HUDEP-2 (cell line): ENCODE results near the gene GGCX.
A peak's percentile ranks its signal among the peaks of the same experiment; 100 is the strongest.
"Not testable (repeated sequence)": the region's sequence is repeated elsewhere in the genome, so short reads cannot be mapped to it uniquely, and the experiment has no call there.

Experiments used
- DNase-seq, 76 experiments: peaks; one replicate each; lab custom pipeline; 2025; ENCODE audit not compliant: unreplicated experiment in 76 of 76; lab: John Stamatoyannopoulos, UW

Gene GGCX

DNA sequence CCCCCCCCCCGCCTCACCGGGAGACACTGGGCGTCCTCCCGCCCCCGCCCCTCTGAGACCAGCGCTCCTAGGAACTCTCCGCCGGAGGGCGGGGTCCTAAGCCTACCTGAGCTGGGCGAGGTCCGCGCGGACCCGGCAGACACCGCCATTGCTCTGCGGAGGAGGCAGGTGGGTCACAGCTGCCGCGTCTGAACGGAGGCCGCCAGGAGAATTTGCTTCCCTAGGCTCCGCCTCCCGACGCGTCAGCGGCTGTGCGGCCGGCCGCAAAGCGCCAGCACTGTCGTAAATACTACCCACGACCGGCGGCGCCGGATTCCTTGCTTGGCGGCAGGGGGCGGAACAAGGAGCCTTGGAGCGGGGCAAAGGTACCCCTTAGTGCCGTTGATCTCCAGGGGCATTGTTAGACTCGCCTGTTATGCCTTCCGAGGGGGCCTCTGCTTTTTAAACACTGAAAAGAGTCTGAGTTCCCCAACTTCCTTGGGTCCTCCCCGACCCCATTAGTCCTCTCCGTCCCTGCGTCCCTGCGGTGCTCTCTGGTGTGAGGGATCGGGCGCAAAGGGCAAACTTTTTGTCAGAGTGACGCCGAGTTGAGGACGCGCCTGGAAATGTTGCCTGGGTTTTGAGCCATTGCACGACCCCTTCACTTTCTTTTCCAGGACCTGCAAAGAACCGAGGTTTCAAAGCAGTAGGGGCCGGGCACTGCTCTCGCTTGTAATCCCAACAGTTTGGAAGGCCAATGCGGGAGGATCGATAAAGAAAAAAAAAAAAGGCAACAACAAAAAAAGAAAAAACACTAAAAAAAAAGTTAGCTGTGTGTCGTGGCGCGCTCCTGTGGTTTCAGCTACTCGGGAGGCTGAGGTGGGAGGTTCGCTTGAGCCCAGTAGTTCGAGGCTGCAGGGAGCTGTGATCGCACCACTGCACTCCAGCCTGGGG is at the start of gene GGCX:
GGCX (minus strand) TSS at position 214 of the 933 bp plus-strand sequence; CDS start at position 149, 65 bp downstream.
- DNase-seq = peak in 75 of 76 experiments; percentile 12 to 95 (median 87)

DNA sequence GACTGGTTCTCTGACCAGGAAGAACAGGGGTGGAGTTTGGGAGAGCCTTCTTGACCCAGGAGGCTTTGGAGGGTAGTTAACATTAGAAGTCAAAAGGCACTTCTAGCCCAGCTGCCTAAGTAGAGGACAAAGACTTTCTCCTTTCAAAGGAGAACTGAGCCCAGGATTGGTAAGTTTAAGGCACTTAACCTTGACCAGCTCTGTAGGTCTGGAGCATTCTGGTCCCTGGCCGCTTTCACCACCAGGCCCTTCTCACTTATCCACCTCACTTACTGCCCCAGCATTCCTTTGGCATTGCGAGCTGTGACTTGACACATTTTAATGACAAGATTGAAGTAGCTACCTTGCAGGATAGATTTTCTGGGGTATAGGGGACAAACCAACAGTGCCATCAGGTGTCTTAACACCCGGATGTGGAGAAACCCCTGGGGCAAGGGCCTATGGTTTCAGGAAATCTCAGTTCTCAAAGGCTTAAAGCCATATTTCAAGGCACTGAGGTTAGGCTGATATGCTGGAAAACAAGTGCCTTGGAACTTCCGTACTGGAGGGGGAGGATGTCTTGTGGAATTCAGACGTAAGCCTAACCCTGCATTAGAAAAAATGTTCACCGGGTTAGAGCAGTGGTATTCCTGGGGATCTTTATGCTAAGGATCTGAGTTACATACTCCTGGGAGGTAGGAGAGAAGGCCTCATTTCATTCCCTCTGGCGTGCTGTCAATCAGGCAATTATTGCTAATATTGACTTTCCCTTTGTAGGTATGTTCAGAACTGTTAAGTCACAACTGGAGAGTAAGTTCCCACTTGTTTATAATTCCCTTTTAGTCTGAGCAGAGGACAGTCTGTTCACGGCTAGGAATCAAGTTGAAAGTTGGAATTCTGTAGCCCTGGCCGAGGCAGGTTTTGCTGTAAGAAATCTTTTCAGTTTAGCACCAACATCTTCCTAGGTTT is 46.2 kb upstream of the GGCX start:
- no peak for DNase-seq

- DNase-seq = no peak
These were observed 44.8 kb upstream of the GGCX start for GRCh38 chr2:85606116-85606455.

- DNase-seq = no peak
These were observed 44.3 kb upstream of the GGCX start for GRCh38 chr2:85605406-85606115.

- no peak for DNase-seq
These were observed 43.5 kb upstream of the GGCX start for GRCh38 chr2:85604568-85605339.

- not testable (repeated sequence) for DNase-seq
These were observed 42.8 kb upstream of the GGCX start for GRCh38 chr2:85604133-85604444.

GRCh38 chr2:85602476-85603234 is 41.4 kb upstream of the GGCX start, which contains the start of gene TMEM150A:
TSS of gene TMEM150A (minus strand) at chr2:85602698. CDS start at chr2:85601948, 750 bp downstream.
- peak in 72 of 76 experiments; percentile 20 to 90 (median 74) for DNase-seq

DNA sequence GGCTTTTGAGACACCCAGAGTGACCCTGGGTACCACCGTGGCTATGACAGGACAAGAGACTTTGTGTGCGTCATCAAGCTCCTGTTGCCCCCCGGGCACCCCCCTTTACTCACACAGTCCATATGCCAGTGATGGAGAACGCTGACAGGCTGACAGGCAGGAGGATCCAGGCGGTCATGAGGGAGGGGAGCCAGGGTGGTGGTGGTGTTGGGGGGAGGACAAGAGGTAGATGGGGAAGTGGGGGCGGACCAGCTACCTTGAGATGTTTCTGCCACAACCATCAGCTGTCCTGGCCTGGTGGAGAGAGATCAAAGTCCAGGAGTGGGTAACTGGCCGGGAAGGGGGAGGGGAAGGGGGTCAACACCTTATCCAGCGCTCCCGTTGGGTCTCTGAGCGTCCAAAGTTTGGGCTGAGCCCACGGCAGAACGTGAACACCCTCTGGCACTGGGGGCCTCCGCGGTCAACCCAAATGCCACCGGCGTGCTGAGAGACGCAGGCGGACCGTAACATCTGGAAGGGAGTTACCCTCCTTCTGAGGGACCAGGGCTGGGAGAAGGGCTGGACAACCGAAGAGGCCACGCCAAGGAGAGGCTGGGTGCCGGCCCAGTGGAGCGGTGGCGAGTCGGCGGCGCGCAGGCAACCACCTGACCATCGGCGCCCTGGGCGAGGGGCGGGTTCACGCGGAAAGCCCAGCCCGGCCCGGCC is 40.6 kb upstream of the GGCX start:
- DNase-seq = peak in 2 of 76 experiments; percentile 58 to 59

- DNase-seq = no peak
These were observed 39.9 kb upstream of the GGCX start for GRCh38 chr2:85600951-85601770.

DNA sequence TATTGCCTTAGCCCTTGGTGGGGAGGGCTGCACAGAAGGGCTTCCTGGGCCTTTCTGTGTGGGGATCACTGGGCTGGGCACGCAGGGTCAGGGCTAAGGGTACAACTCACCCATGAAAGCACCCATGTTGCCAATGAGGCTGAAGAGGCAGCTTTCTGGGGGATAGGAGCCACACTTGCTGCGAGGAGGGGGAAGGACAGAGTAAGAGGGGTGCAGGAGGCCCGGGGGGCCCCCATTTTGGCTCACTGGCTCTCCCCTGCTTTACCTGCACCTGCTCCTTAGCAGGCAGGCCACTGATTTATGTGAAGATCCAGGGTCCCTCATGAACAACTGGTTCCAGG is 38.9 kb upstream of the GGCX start:
- DNase-seq = no peak

DNA sequence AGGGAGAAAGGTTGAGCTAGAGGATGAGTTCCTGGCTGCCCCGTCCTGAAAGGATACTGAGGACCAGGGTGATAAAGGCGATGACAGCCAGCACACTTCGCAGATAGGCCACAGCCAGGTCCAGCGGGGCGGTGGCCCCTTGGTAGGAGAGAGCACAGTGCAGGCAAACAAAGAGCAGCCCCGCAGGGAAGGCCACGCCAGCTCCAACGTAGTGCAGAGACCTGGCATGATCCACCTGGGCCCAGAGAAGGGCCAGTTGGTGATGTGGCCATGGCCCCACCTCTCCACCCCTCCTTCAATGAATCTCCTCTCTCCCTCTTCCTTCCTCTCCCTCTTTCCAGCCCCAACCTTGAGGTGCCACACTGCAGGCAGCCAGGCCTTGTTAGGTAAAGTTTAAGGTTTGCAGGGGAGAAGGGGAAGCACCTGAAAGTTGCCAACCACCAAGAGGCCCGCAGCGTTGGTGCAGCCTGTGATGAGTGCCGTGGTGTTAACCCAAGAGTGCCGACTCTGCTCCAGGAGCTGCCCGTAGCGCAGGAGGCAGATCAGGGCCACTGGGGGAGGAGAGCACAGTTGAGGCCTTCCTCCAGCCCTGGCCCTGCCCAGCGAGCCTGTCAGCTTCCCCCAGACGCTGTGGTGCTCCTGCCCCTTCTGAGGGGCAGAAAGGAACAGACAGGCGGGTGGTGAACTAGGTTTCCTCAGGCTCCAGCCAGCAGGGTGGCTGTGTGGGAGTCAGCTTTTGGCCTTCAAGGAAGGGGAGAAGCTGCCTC is 38.4 kb upstream of the GGCX start:
- no peak for DNase-seq

DNA sequence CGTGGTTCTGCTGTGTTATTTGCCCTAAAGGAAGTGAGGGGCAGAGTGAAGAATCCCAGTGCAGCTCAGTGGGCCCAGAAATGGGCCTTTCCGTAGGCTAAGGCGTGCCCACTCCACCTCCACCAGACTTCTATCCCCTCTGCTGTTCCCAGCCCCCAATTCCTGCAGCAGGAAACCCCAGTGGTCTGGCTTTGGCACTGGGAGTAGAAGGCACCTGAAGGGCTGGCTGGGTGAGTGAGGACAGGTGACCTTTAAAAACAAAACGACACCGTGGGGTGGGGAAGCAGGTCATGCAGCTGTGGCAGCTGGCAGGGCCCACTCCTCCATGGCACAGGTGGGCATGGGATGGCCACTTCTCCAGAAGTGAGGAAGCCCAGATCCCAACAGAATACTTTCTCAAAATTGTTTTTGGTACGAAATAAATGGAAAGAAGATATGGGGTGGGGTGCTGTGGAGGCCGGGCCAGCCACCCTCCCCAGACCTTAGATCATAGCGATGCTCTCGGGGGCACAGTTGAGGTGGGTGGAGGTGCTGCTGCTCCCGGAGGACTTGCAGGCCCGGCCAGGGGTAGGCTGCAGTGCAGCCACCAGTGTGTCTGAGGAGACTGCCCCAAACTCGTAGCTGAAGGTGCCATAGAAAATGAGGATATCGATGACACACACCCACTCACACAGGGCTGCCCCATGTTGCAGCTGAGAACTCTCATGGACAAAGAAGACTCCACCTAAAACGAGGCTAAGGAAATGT is 37.5 kb upstream of the GGCX start:
- DNase-seq = no peak

DNA sequence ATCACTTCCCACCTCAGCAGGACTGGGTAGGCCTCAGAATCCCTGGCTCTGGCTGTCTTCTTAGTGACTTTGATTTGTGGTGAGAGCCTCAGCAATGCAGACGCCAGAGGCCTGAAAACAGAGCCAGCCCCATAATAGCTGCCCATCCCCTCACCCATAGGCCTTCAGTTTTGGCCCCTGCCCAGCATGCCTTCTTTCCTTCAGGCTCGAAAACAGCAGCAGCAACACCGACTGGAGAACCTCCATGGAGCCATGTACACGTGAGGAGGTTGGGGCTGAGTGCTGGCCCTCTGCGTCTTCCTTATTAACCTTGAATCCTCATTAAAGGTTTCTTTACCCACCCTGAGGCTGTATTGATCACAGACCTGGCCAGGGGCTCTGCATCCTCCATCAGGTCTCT is 35.9 kb upstream of the GGCX start:
- no peak for DNase-seq

- no peak for DNase-seq
These were observed 35.3 kb upstream of the GGCX start for GRCh38 chr2:85596486-85597143.

- no peak for DNase-seq
These were observed 34.7 kb upstream of the GGCX start for GRCh38 chr2:85596026-85596333.
